Smooth muscle cell (in vitro differentiated cells): ENCODE measurements around the gene SMIM5. TPM values are rescaled to one million over a fixed set of nuclear protein-coding genes. Genes with fewer than 3 reads are reported as not detected.

Experiments
- DNase-seq: peaks from one replicate; lab custom pipeline; 2025; ENCODE audit not compliant: unreplicated experiment; lab: John Stamatoyannopoulos, UW
- H2AFZ ChIP-seq: fragments of 200-600 bp; sonication (generic); 2 replicates; pipeline ENCODE4 v1.6.0; 2016; ENCODE audit warnings: antibody characterized with exemption, low read depth, mild to moderate bottlenecking
- H3F3A ChIP-seq: fragments of 200-600 bp; sonication (generic); 2 replicates; pipeline ENCODE4 v1.6.0; 2017; ENCODE audit warnings: antibody characterized with exemption, low read depth
- H3K27ac ChIP-seq: fragments of 200-600 bp; sonication (generic); 2 replicates; pipeline ENCODE4 v1.5.1; 2016; ENCODE audit warnings: low read depth, mild to moderate bottlenecking
- H3K27me3 ChIP-seq: fragments of 200-600 bp; sonication (generic); 2 replicates; pipeline ENCODE4 v1.6.1; 2016; ENCODE audit warnings: low read depth, mild to moderate bottlenecking
- H3K36me3 ChIP-seq: fragments of 200-600 bp; sonication (generic); 2 replicates; pipeline ENCODE4 v1.5.1; 2016; ENCODE audit warnings: low read depth
- H3K4me1 ChIP-seq: fragments of 200-600 bp; sonication (generic); 2 replicates; pipeline ENCODE4 v1.5.1; 2016; ENCODE audit warnings: low read depth
- H3K4me2 ChIP-seq: fragments of 200-600 bp; sonication (generic); 2 replicates; pipeline ENCODE4 v1.6.0; 2016; ENCODE audit warnings: mild to moderate bottlenecking
- H3K4me3 ChIP-seq: fragments of 200-600 bp; sonication (generic); 2 replicates; pipeline ENCODE4 v1.5.1; 2016; ENCODE audit warnings: mild to moderate bottlenecking
- H3K79me2 ChIP-seq: fragments of 200-600 bp; sonication (generic); 2 replicates; pipeline ENCODE4 v1.6.0; 2016; ENCODE audit warnings: low read depth, mild to moderate bottlenecking
- H3K9ac ChIP-seq: fragments of 200-600 bp; sonication (generic); 2 replicates; pipeline ENCODE4 v1.6.0; 2016; ENCODE audit warnings: low read depth
- H3K9me3 ChIP-seq: fragments of 200-600 bp; sonication (generic); replicated peaks from 2 replicates; pipeline ENCODE4 v1.5.1; 2016; ENCODE audit warnings: low read depth
- H4K20me1 ChIP-seq: fragments of 200-600 bp; sonication (generic); 2 replicates; pipeline ENCODE4 v1.6.0; 2016; ENCODE audit warnings: low read depth
- WGBS: methylation state at CpG from one replicate; pipeline ENCODE4 v1.1.7; 2016; ENCODE audit warnings: low lambda C conversion rate; 5-methylcytosine and 5-hydroxymethylcytosine counted together
- polyA plus RNA-seq: library from polyadenylated mRNA; unstranded; fragments of >200 nt; fragmentation: Nextera tagmentation; extraction: Ambion mirVana; gene quantifications from 2 replicates; pipeline ENCODE4 v1.2.1, GENCODE V29; 2016
- total RNA-seq: library from RNA; depleted of rRNA; stranded (reverse); fragments of >200 nt; gene quantifications from 2 replicates; pipeline ENCODE4 v1.2.3, GENCODE V29; 2014
- TF ChIP-seq, protein P1 (sequence below): fragments of 200-600 bp; sonication (generic); IDR thresholded peaks from 2 replicates; pipeline ENCODE4 v1.5.1; 2017; ENCODE audit warnings: borderline replicate concordance, mild to moderate bottlenecking, antibody characterized with exemption; ENCODE audit not compliant: insufficient read depth, poor library complexity, severe bottlenecking

Gene SMIM5, protein sequence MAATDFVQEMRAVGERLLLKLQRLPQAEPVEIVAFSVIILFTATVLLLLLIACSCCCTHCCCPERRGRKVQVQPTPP
- total RNA-seq (0.13 and 1.7 TPM in 2 replicates), polyA plus RNA-seq (0.80 and 1.2 TPM in 2 replicates)

DNA sequence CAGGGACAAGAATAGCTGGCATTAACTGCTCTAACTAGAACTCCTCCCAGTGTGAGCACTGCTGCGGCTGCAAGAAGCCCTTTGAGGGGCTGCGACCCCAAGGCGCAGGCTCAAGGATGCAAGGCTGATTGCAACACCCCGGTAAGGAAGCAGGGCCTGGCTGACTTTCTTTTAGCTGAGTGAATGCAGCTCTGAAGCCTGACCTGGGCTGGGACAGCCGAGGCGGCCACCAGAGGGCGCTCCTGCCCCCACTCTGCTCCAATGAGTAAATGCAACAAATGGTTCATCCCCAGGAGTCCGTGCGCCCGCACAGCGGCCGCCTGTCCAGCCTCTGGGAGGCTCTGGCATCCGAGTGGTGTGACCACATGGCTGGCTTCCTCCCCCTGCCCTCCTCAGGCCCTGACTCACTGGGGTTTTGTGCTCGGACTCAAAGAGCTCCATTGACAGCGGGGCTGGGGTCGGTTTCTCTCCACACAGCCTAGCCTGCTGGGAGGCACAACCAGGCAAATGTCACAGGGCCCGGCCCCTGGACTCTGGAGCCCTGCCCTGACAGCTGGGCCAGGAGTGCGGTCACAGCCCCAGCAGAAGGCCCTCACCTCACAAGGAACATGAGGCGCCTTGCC is at the start of gene SMIM5:
Gene SMIM5, plus strand, starts transcription at position 572 of the 623 bp plus-strand sequence. CDS start 6,768 bp downstream, outside the sequence.
- peak within 1 kb of the TSS; percentile 82 for H3K4me2 ChIP-seq
- H3K9me3 ChIP-seq = no peaks in the 10 kb centered on the region
- no peak within 1 kb of the TSS for H3K4me3 ChIP-seq
- H2AFZ ChIP-seq = no peak within 1 kb of the TSS
- peaks cover 25% of the 10 kb centered on the region for H3K4me1 ChIP-seq
- H3K36me3 ChIP-seq = no peaks in the 10 kb centered on the region
- H3K9ac ChIP-seq = peak within 1 kb of the TSS; percentile 60
- peak within 1 kb of the TSS; percentile 86 for H3K27ac ChIP-seq
- DNase-seq = peak; percentile 82
- WGBS = 23% methylated on average over 19 of the region's 19 CpGs
- no peaks in the 10 kb centered on the region for H3K27me3 ChIP-seq
- H3F3A ChIP-seq = no peaks in the 10 kb centered on the region
- peaks cover 5% of the 10 kb centered on the region for H4K20me1 ChIP-seq
- no peaks in the 10 kb centered on the region for H3K79me2 ChIP-seq
- TF ChIP-seq, protein P1, sequence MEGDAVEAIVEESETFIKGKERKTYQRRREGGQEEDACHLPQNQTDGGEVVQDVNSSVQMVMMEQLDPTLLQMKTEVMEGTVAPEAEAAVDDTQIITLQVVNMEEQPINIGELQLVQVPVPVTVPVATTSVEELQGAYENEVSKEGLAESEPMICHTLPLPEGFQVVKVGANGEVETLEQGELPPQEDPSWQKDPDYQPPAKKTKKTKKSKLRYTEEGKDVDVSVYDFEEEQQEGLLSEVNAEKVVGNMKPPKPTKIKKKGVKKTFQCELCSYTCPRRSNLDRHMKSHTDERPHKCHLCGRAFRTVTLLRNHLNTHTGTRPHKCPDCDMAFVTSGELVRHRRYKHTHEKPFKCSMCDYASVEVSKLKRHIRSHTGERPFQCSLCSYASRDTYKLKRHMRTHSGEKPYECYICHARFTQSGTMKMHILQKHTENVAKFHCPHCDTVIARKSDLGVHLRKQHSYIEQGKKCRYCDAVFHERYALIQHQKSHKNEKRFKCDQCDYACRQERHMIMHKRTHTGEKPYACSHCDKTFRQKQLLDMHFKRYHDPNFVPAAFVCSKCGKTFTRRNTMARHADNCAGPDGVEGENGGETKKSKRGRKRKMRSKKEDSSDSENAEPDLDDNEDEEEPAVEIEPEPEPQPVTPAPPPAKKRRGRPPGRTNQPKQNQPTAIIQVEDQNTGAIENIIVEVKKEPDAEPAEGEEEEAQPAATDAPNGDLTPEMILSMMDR = peak; percentile 98

DNA sequence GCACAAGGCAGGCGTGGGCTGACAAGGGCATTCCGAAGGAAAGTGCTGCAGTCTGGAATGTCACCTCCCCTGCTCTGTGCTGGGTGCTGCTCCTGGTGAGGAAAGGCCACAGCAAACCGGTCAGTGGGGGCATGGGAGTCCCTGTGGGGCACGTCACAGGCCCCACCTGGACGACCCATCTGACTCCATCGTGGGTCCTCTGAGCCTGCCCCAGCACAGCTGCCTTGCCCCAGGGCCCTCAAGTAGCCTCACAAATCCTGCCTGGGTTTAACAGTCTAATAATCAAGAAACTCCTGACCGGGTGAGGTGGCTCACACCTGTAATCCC is 48.4 kb upstream of the SMIM5 start:
- H3K9ac ChIP-seq = no peak overlapping the region
- no peak overlapping the region for H3K4me2 ChIP-seq
- TF ChIP-seq, protein P1 = no peak
- H3K36me3 ChIP-seq = no peaks in the 10 kb centered on the region
- H3K27ac ChIP-seq = no peak overlapping the region
- DNase-seq = no peak
- H3F3A ChIP-seq = peaks cover 5% of the 10 kb centered on the region
- H3K4me3 ChIP-seq = no peak overlapping the region
- H2AFZ ChIP-seq = no peak overlapping the region
- no peaks in the 10 kb centered on the region for H4K20me1 ChIP-seq
- H3K79me2 ChIP-seq = no peaks in the 10 kb centered on the region
- no peaks in the 10 kb centered on the region for H3K9me3 ChIP-seq
- no peaks in the 10 kb centered on the region for H3K27me3 ChIP-seq
- H3K4me1 ChIP-seq = no peaks in the 10 kb centered on the region
- 92% methylated on average over 7 of the region's 7 CpGs for WGBS

DNA sequence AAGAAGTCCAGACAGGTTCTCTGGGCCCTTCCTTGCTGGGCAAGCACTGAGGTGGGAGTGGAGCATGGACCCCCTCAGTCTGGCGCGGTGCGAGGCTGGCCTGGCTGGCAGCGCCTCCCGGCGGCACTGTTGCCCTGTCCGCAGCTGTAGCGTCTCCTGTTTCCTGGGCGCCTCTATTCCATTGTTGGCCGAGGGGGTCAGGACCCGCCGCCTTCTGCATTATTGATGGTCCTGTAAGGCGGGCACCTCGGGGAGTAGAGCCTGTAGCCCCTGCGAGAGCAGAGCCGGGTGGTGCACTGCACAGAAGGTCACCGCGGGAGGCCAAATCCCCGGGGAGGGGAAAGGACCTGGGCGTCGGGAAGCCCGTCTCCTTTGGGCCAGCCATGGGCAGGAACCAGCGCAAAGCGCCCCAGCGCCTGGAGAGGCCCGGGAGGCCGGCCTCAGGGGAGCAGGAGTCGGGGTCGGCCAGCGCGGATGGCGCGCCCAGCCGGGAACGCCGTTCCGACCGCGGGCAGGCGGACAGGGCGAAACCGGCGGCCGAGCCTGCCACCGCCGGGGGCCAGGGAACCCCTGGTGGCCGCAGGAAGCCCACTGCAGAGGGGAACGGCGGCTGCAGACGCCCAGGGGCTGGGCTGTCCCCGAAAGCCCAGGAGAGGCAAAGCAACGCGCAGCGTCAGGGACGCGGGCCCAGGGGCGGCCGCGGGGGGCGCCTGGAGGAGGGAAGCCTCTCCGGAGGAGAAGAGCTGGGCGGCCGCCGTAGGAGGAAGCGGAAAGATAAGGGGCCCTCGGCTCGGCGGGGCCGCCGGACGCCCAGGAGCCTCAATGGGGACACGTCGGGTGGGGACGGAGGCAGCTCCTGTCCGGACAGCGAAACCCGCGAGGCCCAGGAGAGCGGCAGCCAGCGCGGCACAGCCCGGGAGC is 45.3 kb upstream of the SMIM5 start, which contains the start of gene MYO15B:
Gene MYO15B, plus strand, starts transcription at position 126 of the 921 bp plus-strand sequence. Its CDS starts 258 bp downstream, at position 384.
- Histone ChIP-seq H2AFZ (peak within 1 kb of the TSS; percentile 83), H3K9ac (no peak within 1 kb of the TSS), H3K27me3 (no peaks in the 10 kb centered on the region), H3K79me2 (no peaks in the 10 kb centered on the region), H3K27ac (no peak within 1 kb of the TSS), H3K4me3 (peak within 1 kb of the TSS; percentile 60), H4K20me1 (no peaks in the 10 kb centered on the region), H3K4me1 (no peaks in the 10 kb centered on the region), H3F3A (peaks cover 5% of the 10 kb centered on the region), H3K9me3 (no peaks in the 10 kb centered on the region), H3K4me2 (peak within 1 kb of the TSS; percentile 95), H3K36me3 (no peaks in the 10 kb centered on the region)
- TF ChIP-seq, protein P1 = peak; percentile 25
- peak; percentile 36 for DNase-seq
- 8% methylated on average over 60 of the region's 82 CpGs for WGBS
